H1 (cell line): Measurements from ENCODE around the gene ASTN2. TPM values are rescaled to one million over a fixed set of nuclear protein-coding genes. Genes with fewer than 3 reads are reported as not detected.

Source experiments
- CTCF ChIA-PET: fragments of 300-600 bp; sonication (Branson Sonifier 250); formaldehyde crosslinking; loops from one replicate; lab custom pipeline; 2021; ENCODE audit not compliant: partially characterized antibody; lab: Charles Lee
- POLR2A ChIA-PET: fragments of 300-600 bp; sonication (Branson Sonifier 250); formaldehyde crosslinking; loops from one replicate; lab custom pipeline; 2021; ENCODE audit warnings: inconsistent platforms; ENCODE audit not compliant: partially characterized antibody; lab: Charles Lee
- DNase-seq, 2 experiments: peaks; one replicate each; pipeline versions ENCODE4 v3.0.0 to v3.0.0-alpha.2; 2010 to 2022; ENCODE audit warnings: low spot score in 2 of 2, low read depth in 1 of 2, mixed read lengths in 1 of 2
- FAIRE-seq: peaks from 2 replicates; lab custom pipeline; 2011; peaks lifted over from hg19 to GRCh38; lab: Jason Lieb, UNC
- H2AFZ ChIP-seq: 2 replicates; pipeline ENCODE4 v1.8.1; 2012; ENCODE audit warnings: low read length, inconsistent platforms
- H2AK5ac ChIP-seq: 2 replicates; pipeline ENCODE4 v1.6.1; 2013; ENCODE audit warnings: low read depth, low read length
- H2BK120ac ChIP-seq: replicated peaks from 2 replicates; pipeline ENCODE3; 2013; ENCODE audit warnings: low read depth, low read length, inconsistent platforms
- H2BK12ac ChIP-seq: 2 replicates; pipeline ENCODE4 v1.6.1; 2013; ENCODE audit warnings: low read depth, low read length
- H2BK15ac ChIP-seq: 2 replicates; pipeline ENCODE4 v1.6.1; 2013; ENCODE audit warnings: low read length
- H2BK20ac ChIP-seq: 2 replicates; pipeline ENCODE4 v1.6.1; 2013; ENCODE audit warnings: low read length
- H2BK5ac ChIP-seq: 2 replicates; pipeline ENCODE4 v1.6.1; 2013; ENCODE audit warnings: low read depth, low read length
- H3K14ac ChIP-seq: 2 replicates; pipeline ENCODE4 v1.6.1; 2013; ENCODE audit warnings: inconsistent platforms; ENCODE audit not compliant: insufficient read length
- H3K18ac ChIP-seq: 2 replicates; pipeline ENCODE4 v1.6.1; 2013; ENCODE audit warnings: low read length; ENCODE audit errors: extremely low read depth
- H3K23ac ChIP-seq: 2 replicates; pipeline ENCODE4 v1.6.1; 2013; ENCODE audit warnings: inconsistent platforms; ENCODE audit not compliant: insufficient read length
- H3K23me2 ChIP-seq: 2 replicates; pipeline ENCODE4 v1.6.1; 2013; ENCODE audit warnings: low read depth, low read length
- H3K27ac ChIP-seq: 2 replicates; pipeline ENCODE4 v1.6.1; 2011; ENCODE audit warnings: low read depth, low read length, inconsistent platforms
- H3K27me3 ChIP-seq, 4 experiments: replicated peaks in 1 of 4; 1 replicate in 1 of 4; 2 replicates in 3 of 4; pipeline versions ENCODE4 v1.6.1 to v1.8.1; 2011 to 2013; ENCODE audit warnings: low read length in 3 of 4, mild to moderate bottlenecking in 3 of 4, inconsistent platforms in 2 of 4, mixed read lengths in 2 of 4, moderate library complexity in 1 of 4; ENCODE audit not compliant: control insufficient read depth in 3 of 4, insufficient read depth in 3 of 4; ENCODE audit errors: extremely low read depth in 1 of 4
- H3K36me3 ChIP-seq, 4 experiments: 2 replicates each; pipeline versions ENCODE4 v1.6.1 to v1.8.1; 2011 to 2013; ENCODE audit warnings: mild to moderate bottlenecking in 4 of 4, low read length in 3 of 4, moderate library complexity in 2 of 4, control low read depth in 1 of 4, inconsistent platforms in 1 of 4; ENCODE audit not compliant: insufficient read depth in 4 of 4, control insufficient read depth in 2 of 4
- H3K4ac ChIP-seq: replicated peaks from 2 replicates; pipeline ENCODE3; 2013; ENCODE audit warnings: low read length, low read depth, mixed read lengths, inconsistent platforms; ENCODE audit not compliant: insufficient read length
- H3K4me1 ChIP-seq, 4 experiments: replicated peaks in 1 of 4; 1 replicate in 1 of 4; 2 replicates in 3 of 4; pipeline versions ENCODE4 v1.6.1 to v1.8.1; 2011 to 2013; ENCODE audit warnings: low read length in 3 of 4, inconsistent platforms in 2 of 4, mixed read lengths in 1 of 4; ENCODE audit not compliant: insufficient read depth in 4 of 4, control insufficient read depth in 3 of 4
- H3K4me2 ChIP-seq, 2 experiments: 2 replicates each; pipeline versions ENCODE4 v1.6.1 to v1.8.1; 2011 to 2013; ENCODE audit warnings: low read depth in 2 of 2, low read length in 2 of 2, control low read depth in 1 of 2, inconsistent platforms in 1 of 2, mild to moderate bottlenecking in 1 of 2; ENCODE audit not compliant: insufficient read depth in 1 of 2
- H3K4me3 ChIP-seq, 4 experiments: fragments of 200-600, 300-600 bp in 1 of 4; sonication (generic), shearing (Covaris generic), sonication (Bioruptor Twin) in 1 of 4; 2 replicates each; pipeline versions ENCODE4 v1.5.1 to v1.8.1; 2011 to 2016; ENCODE audit warnings: low read length in 4 of 4, low read depth in 3 of 4, control low read depth in 2 of 4, inconsistent platforms in 2 of 4, mild to moderate bottlenecking in 2 of 4, mixed read lengths in 1 of 4, moderate library complexity in 1 of 4; ENCODE audit not compliant: insufficient read depth in 2 of 4; ENCODE audit errors: extremely low read depth in 1 of 4
- H3K56ac ChIP-seq: replicated peaks from 2 replicates; pipeline ENCODE3; 2013; ENCODE audit warnings: low read depth, mild to moderate bottlenecking, mixed read lengths, low read length, inconsistent platforms; ENCODE audit not compliant: insufficient read length
- H3K79me1 ChIP-seq: 2 replicates; pipeline ENCODE4 v1.6.1; 2013; ENCODE audit warnings: low read depth, low read length, control low read depth
- H3K79me2 ChIP-seq, 2 experiments: 2 replicates each; pipeline versions ENCODE4 v1.6.1 to v1.8.1; 2012 to 2013; ENCODE audit warnings: low read length in 2 of 2, mild to moderate bottlenecking in 2 of 2, inconsistent platforms in 1 of 2; ENCODE audit not compliant: insufficient read depth in 2 of 2, control insufficient read depth in 1 of 2
- H3K9ac ChIP-seq, 4 experiments: replicated peaks in 1 of 4; 1 replicate in 1 of 4; 2 replicates in 3 of 4; pipeline versions ENCODE4 v1.6.1 to v1.8.1; 2011 to 2013; ENCODE audit warnings: low read depth in 3 of 4, low read length in 3 of 4, control low read depth in 2 of 4, mild to moderate bottlenecking in 2 of 4, moderate library complexity in 2 of 4, inconsistent platforms in 1 of 4; ENCODE audit errors: extremely low read depth in 1 of 4
- H3K9me3 ChIP-seq, 2 experiments: 2 replicates each; pipeline versions ENCODE4 v1.6.1 to v1.8.1; 2012 to 2013; ENCODE audit warnings: mild to moderate bottlenecking in 2 of 2, moderate library complexity in 2 of 2, control low read depth in 1 of 2, inconsistent platforms in 1 of 2, low read depth in 1 of 2, low read length in 1 of 2, mixed read lengths in 1 of 2; ENCODE audit not compliant: insufficient read depth in 2 of 2
- H4K20me1 ChIP-seq, 2 experiments: replicated peaks in 1 of 2; 2 replicates each; pipeline versions ENCODE3 to v1.8.1; 2011 to 2013; ENCODE audit warnings: inconsistent platforms in 2 of 2, low read length in 2 of 2, mild to moderate bottlenecking in 1 of 2; ENCODE audit not compliant: insufficient read depth in 2 of 2, control insufficient read depth in 1 of 2
- H4K5ac ChIP-seq: 2 replicates; pipeline ENCODE4 v1.6.1; 2013; ENCODE audit warnings: low read length, low read depth, mixed read lengths, inconsistent platforms; ENCODE audit not compliant: insufficient read length
- H4K8ac ChIP-seq: 2 replicates; pipeline ENCODE4 v1.8.0; 2013; ENCODE audit warnings: mild to moderate bottlenecking, moderate library complexity, low read length, inconsistent platforms; ENCODE audit not compliant: insufficient read depth; ENCODE audit errors: extremely low read depth
- H4K91ac ChIP-seq: replicated peaks from 2 replicates; pipeline ENCODE3; 2013; ENCODE audit warnings: low read length, mixed read lengths, inconsistent platforms; ENCODE audit not compliant: insufficient read length
- whole genome bisulfite sequencing, 2 experiments: shearing (Covaris generic) in 1 of 2; methylation state at CpG; one replicate each; pipeline versions ENCODE4 v1.1.6 to v1.1.7; 2013 to 2015; ENCODE audit warnings: low lambda C conversion rate in 2 of 2, mixed read lengths in 2 of 2, inconsistent platforms in 1 of 2, low coverage in 1 of 2, missing lambda C conversion rate in 1 of 2; ENCODE audit not compliant: insufficient replicate concordance in 2 of 2, insufficient coverage in 1 of 2, insufficient read length in 1 of 2; ENCODE audit errors: extremely low coverage in 1 of 2, missing lambda C conversion rate in 1 of 2; 5-methylcytosine and 5-hydroxymethylcytosine counted together
- polyA plus RNA-seq, 7 experiments: library from polyadenylated mRNA; depleted of rRNA in 3 of 7; stranded (reverse) in 5 of 7; unstranded in 2 of 7; fragments of >200 nt in 5 of 7; fragments of 200-250 nt in 2 of 7; gene quantifications; 1 replicate in 5 of 7; 2 replicates in 1 of 7; 4 replicates in 1 of 7; pipeline versions ENCODE4 v1.2.1 to v1.2.3, GENCODE V29; 2011 to 2013; ENCODE audit warnings: missing spikeins in 2 of 7, mixed read lengths in 2 of 7
- total RNA-seq: library from RNA; stranded (reverse); fragmentation: NEBNext Ultra II Directional; extraction: Animal tissue kit (Norgen Biotek cat#: 25700); gene quantifications from 2 replicates; pipeline ENCODE4 v1.2.1, GENCODE V29; 2021

ASTN2 gene
- total and polyA plus RNA-seq, 2 of the 8 experiments (the other 6 are each of a cell fraction or from before 2014, with no cell fraction given), result 8.2 to 13.7 TPM

GRCh38 chr9:117341151-117341550 lies 73.7 kb downstream of the ASTN2 start:
- Histone ChIP-seq H3K23ac (no peak overlapping the region), H3K4ac (no peak overlapping the region), H3K9me3 (no peaks in the 10 kb centered on the region), H2AK5ac (no peak overlapping the region), H4K20me1 (no peaks in the 10 kb centered on the region), H2AFZ (no peak overlapping the region), H3K79me2 (no peaks in the 10 kb centered on the region), H3K56ac (no peak overlapping the region), H2BK12ac (no peak overlapping the region), H4K91ac (no peak overlapping the region), H4K5ac (no peak overlapping the region), H3K4me1 (peaks cover 0 to 14% (median 1%) of the 10 kb centered on the region in 4 experiments; a peak in 1 of 7 replicates), H3K14ac (no peak overlapping the region), H3K9ac (no peak overlapping the region), H4K8ac (no peak overlapping the region), H3K79me1 (no peaks in the 10 kb centered on the region), H3K18ac (no peak overlapping the region), H3K36me3 (no peaks in the 10 kb centered on the region), H2BK120ac (no peak overlapping the region), H2BK20ac (no peak overlapping the region), H3K23me2 (no peaks in the 10 kb centered on the region), H3K27me3 (no peaks in the 10 kb centered on the region), H3K4me2 (no peak overlapping the region), H2BK15ac (no peak overlapping the region), H3K4me3 (no peak overlapping the region), H2BK5ac (no peak overlapping the region), H3K27ac (no peak overlapping the region)
- 73% methylated on average over 2 of the region's 2 CpGs; no CpG with 5 or more reads in 1 of the 2 experiments for WGBS, 2 experiments
- no peak for DNase-seq
- ChIA-PET POLR2A (interaction anchor here (1.1 kb wide), 1 partner anchor 20 kb away, joined by 3 read pairs; no protein-coding TSS in a partner anchor), CTCF (interaction anchor here (1.1 to 2.8 kb wide), 4 partner anchors 10 to 182 kb away, joined by 3 to 8 read pairs (median 3); no protein-coding TSS in a partner anchor)
- FAIRE-seq, result no peak
